ENCODE data around the gene OLFML2B.
"Not testable (repeated sequence)": the region's sequence is repeated elsewhere in the genome, so short reads cannot be mapped to it uniquely, and the experiment has no call there.

Gene OLFML2B

DNA sequence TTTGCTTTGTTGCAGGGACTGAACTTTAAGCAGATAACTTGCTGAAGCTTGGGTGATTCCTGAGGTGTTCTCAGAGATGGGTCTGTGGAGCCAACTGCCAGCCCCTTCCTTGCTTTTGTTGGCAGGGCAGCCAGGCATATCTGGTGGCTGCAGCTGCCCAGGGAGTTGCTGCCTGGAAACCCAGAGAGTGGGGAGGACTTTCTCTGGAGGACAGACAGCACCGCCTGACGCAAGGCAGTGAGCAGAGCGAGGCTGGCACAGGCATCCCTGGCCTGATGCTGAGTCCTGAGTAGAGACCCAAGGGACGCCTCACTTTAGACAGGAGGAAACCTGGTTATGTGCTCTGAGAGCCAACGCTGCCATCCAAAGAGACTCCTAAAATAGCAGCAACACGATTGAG lies 9.8 kb upstream of the OLFML2B start:
- DNase-seq = no peak

DNA sequence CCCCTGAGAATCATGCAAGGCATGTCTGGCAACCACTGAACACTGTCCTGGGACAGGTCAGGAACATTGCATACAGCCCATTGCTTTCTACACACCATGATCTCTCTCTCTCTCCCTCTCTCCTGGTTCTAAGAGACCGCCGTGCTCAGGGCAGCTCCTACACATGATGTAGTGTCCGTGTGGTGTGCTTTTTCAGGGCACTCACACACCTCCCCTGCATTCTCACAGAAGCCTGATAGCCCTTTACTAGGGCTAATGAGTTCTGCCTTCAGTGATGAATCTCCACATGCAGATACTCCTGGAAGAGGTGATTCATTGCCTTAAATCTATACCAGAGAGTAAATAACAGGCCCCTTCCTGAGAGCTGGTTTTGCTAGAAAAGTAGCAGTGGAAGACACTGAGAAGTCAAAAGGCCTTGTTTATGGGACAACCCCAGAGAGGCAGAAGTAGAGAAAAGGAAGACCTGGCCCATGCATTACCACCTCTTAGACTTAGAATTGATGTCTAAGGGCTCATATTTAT lies 7.2 kb upstream of the OLFML2B start:
- no peak for DNase-seq

GRCh38 chr1:162029157-162029556 lies 5.5 kb upstream of the OLFML2B start:
- no peak for DNase-seq

DNA sequence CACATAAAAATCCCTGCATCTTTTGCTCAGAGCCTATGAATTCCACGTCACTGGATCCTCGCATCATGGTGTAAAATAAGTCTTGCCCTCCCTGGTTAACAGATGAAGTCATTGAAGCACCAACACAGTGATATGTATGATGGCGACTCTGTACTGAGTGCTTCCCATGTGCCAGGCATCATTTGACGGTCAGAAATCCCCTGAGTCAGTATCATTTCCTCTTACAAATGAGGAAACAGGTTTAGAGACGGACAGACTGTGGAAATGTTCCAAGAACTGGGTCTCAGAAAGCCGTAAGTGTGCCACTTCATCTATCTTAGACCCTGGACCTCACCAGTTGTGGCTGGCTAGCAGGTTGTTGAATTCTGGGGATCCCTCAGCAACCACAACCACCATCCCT lies 5.1 kb upstream of the OLFML2B start:
- no peak for DNase-seq

GRCh38 chr1:162026881-162027280 lies 3.2 kb upstream of the OLFML2B start:
- no peak for DNase-seq

- DNase-seq = no peak
These were observed 1.9 kb upstream of the OLFML2B start for GRCh38 chr1:162025541-162025940.

GRCh38 chr1:162023181-162023546 lies 505 bp downstream of the OLFML2B start:
- DNase-seq = no peak

DNA sequence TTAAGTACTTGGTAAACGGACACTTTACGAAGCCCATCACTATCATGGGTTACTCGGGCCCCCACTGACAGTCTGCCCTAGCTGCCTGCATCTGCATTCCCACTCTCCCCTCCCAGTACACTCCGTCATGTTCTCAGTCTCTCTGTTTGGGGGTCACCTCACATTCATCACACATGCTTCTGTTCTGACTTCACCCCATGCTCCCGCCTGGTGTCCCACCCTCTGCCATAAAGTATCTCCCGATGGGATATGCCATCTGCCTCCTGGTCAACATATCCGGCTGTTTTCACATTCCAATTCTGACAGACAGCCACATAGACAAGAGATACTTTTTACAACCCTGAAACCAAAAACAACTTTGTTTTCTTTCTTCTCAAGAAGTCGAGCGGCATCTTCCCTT lies 1.0 kb downstream of the OLFML2B start:
- DNase-seq = no peak

GRCh38 chr1:162021124-162021523 lies 2.5 kb downstream of the OLFML2B start:
- DNase-seq = no peak

- DNase-seq = no peak
These were observed 3.5 kb downstream of the OLFML2B start for GRCh38 chr1:162020150-162020549.

- DNase-seq = no peak
These were observed 4.2 kb downstream of the OLFML2B start for GRCh38 chr1:162019446-162019845.

- DNase-seq = no peak
These were observed 4.7 kb downstream of the OLFML2B start for GRCh38 chr1:162019006-162019405.

DNA sequence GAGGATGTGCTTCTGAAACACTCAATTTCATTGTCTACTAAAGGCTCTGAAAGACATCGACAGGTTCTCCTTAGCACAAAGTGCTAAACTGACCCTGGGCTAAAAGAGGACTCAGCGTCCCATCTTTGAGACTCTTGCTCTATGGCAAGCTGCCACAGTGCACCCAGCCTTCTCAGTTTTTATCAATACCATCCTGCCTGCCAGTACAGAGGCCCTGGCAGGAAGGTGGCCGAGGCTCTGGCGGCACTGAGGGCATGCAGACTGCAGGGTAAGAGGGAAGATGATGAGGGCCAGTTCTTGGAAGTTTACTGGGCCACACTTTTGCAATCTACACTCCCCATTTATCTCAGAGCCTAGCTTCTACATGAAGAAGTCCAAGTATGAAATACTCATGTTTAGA lies 5.3 kb downstream of the OLFML2B start:
- no peak for DNase-seq

- DNase-seq = not testable (repeated sequence)
These were observed 5.9 kb downstream of the OLFML2B start for GRCh38 chr1:162017791-162018190.

DNA sequence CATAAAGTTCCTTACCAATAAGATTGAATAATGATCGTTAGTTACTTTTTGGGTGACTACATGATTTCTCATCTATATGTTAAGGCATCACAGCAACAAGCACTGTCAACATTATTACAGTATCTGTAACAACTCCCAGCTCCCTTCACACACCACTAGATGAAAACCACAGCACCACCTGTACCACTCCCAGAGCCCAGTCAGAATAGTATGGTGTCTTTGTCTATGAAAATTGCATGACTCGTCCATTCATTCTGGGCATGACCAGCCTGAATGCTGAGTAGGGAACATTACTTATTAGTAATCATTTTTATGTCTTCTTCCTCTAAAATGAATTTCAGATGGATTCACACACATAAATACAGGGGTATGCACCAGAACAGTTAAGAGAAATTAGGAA lies 7.0 kb downstream of the OLFML2B start:
- DNase-seq = no peak

DNA sequence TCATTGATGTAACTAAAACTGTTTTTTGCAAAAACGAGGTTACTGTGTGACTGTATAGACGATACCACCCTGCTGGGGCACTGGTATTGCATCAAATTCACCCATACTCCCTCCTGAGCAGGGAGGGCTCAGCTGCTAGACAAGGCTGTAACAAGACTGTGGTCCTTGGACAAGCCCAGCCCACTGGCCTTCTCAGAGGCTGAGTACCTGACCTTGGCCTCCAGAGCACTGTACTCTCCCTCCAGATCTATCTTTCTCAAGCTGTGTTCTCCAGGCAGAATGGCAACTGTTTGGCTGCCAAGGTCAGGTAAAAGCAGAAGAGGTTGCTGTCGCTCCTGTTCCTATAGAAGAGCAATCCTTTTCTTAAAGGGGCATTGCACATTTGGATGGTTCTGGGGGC lies 8.5 kb downstream of the OLFML2B start:
- no peak for DNase-seq

DNA sequence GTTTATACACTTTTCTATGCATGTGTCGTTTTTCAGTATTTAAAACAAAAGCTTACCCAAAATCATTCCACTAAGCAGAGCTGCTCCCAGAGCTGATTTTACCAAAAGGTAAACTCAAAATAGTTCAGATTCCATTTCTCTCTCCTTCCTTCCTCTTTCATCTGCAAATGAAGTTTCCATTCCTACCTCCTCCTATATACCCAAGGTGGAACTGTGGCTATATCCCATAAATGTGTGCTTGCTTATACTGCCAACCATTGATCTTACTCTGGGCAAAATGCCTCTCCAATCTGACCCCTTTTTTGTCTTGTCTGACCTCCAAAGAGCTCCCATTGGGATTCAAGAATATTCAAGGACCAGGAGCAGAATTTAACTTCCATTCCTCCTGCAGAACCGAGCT lies 9.5 kb downstream of the OLFML2B start:
- DNase-seq = no peak

DNA sequence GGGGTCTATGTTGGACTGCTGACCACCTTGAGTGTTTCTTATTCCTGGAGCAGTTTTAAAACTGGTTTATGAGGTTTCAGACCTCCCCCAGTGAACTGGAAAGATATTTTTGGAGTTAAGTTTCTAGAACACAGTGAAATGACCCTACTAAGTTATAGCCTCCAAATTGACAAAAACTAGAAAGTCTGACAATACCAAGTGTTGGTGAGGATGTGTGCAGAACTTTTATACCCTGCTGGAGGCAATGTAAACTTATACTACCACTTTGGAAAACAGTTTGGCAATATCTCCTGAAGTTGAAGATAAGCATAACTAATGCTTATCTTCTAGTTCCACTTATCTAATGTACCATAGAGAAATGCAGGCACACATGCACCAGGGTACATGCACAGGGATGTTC lies 10.4 kb downstream of the OLFML2B start:
- no peak for DNase-seq

DNA sequence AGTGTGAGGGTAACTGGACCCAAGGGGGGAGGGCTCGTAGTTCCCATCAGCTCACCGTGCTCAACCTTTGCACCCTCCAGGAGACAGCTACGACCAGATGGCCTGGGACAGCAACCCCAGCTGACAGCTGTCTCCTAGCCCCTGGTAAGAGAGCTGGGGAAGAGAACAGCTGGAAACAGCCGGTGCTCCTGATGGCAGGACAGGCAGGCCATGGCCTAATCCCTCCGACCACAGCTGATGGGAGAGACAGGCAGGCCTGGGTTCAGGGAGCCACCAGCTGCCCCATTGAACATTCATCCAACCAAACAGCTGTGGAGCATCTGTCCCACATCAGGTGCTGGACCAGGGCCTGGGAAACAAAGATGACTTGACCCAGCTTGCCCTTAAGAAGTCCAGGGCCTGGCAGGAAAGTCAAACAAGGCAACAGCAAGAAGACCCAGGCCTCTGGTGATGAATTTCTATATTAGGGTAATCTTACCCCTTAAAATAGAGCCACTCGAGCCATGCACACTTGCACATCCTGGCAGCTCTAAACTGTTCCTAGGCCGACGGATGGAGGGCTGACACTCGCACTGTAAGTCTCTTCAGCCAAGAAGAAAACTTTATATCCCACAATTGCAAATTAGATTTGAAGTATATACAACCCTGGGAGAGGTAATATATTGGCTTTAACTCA lies 12.2 kb downstream of the OLFML2B start:
- no peak for DNase-seq

DNA sequence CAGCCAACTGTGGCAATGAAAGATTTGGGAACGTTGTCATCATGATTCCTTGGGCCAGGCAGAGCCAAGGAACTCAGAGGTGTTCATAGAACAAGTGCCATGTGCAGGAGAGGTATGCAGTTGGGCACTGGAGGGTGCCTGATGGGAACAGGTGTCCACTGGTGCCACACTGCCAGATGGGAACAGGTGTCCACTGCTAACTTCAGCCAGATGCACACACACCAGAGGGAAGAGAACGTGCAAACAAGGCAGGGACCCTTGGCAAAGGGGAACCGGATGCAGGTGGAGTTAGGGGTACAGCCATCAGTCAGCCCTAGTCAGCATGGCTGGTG lies 13.5 kb downstream of the OLFML2B start:
- DNase-seq = no peak

DNA sequence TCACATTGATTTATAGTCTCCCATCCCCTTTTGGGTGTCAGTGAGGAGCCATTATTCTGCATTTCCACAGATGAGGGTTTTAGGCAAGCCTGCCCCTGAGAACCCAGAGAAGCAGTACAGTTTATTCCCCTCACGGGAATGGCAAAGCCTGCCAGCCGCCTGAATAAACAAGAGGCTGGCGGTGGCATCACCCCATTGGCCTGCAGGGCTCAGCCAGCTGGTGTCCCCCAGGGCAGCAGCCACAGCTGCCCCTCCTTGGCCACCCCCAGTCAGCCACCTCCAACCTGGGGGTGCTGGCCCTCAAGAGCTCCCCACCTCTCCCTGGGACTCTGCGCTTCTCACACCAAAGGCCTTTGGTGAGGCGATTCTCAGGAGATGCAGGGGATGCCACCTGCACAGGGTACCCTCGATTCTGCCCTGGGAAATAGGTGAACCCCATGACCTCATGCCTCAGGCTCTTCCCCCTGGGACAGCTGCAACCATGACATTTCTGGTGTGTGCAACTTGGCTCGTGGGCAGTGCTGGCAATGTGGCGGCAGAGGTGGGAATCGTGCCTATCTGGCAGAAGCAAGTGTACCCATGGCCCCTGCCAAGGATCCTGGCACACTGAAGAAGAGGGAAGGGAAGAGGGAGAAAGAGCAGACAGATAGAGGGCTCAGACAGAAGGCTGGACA lies 14.0 kb downstream of the OLFML2B start:
- DNase-seq = no peak

DNA sequence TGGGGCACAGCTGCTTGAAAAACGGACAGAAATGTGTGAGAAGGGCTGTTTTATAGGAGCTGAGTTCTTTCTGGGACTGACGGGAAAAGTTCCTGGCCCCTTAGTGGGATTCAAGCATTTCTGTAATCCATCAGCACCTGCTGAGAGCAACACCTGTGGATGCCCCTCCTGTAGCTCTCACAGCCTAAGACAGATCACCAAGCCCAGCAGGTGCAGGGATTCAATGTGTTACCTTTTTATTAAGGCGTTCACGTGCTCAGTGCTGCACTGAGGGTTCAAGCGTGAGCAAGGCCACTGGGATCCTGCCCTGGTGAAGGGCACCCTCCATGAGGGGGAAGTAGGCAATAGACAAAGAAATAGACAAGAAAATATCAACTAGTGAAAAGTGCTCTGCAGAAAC lies 14.9 kb downstream of the OLFML2B start:
- DNase-seq = no peak

DNA sequence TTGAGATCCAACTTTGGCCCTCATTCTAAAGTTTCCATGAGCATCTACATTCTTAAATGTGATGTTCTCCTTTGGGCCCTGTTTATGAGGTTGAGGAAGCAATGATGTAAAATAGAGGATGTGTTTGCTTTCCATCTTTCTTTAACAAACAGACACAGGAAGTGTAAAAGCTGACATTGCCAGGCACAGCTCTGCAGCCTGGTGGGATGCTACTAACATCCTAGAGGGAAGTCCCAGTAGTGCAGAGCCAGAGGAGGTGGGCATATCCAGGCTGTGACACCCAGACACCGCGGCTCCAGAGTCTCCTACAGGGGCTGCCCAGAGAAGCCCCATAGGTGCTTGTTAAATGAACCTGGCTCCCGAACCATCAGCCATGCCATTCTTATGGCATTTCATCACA lies 16.2 kb downstream of the OLFML2B start:
- DNase-seq = no peak

DNA sequence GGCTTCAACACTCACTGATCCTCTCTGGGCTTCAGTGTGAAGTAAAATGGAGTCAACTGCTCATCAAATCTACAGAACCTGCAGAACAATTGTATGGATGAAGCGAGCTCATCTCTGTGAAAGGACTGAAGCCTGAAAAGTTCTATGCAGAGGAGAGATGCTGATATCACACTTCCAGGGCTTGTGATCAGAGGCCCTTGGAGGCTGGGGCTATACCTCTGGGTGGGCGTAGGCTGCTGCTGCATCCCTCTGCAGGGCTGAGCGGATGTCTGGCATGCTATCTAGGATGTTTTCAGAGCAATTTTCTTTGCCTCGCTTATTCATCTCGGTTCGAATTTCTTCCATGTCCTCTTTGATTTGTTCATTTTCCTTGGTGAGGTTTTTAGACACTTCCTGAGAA lies 17.6 kb downstream of the OLFML2B start:
- DNase-seq = no peak

DNA sequence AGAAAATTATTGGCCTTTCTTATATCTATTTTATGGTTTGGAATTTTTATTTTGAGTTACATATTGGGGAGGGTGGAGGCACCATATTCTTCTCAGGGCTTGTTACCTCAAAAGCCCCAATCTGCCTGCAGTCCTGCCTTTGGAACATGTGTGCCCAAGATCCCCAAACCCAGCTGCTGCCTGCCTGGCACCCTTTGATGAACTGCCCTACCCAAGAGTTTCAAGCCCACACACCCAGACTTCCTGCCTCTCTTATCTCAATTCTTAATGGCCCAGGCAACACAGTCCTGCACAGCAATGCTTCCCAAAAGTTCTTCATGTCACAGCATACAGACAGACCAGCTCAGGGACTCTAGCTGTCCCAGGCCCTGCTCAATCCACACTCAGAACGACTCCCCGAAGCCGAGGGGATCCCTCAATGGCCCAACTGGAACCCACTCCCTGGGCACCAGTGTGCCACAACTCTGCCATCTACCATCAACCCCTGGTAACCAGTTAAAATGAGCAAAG lies 19.2 kb downstream of the OLFML2B start:
- no peak for DNase-seq
